OCI-LY7 (cell line): Measurements from ENCODE around the gene ZC3H11A.
A peak's percentile ranks its signal among the peaks of the same experiment; 100 is the strongest.

ENCODE experiments used
- CTCF ChIP-seq: fragments of 200-600 bp; sonication (generic); conservative IDR thresholded peaks from 2 replicates; pipeline ENCODE4 v1.5.1; 2014; ENCODE audit warnings: mild to moderate bottlenecking, antibody characterized with exemption, low read length, moderate library complexity, mixed read lengths
- EZH2phosphoT487 ChIP-seq: fragments of 200-600 bp; sonication (generic); IDR thresholded peaks from 2 replicates; pipeline ENCODE4 v1.6.1; 2018; ENCODE audit warnings: low read depth, borderline replicate concordance, mild to moderate bottlenecking, mixed run types, antibody characterized with exemption, low read length, moderate library complexity, mixed read lengths

GRCh38 chr1:203818399-203818798 lies 23.0 kb downstream of the ZC3H11A start:
- peak; percentile 32; the same call in 1 of the 2 replicates for TF ChIP-seq CTCF
- no peak for TF ChIP-seq EZH2phosphoT487
